PC-9 (cell line): ENCODE data around the gene NT5M. TPM values are rescaled to one million over a fixed set of nuclear protein-coding genes. Genes with fewer than 3 reads are reported as not detected.

ENCODE experiments used
- BruUV-seq: library from RNA; stranded (reverse); fragments of 400-500 nt; replicated peaks from 2 replicates; lab custom pipeline; 2021; lab: Mats Ljungman, UMichigan
- CTCF ChIA-PET: fragments of 300-600 bp; sonication (Branson Sonifier 250); formaldehyde crosslinking; loops from one replicate; lab custom pipeline; 2022; ENCODE audit warnings: antibody characterized with exemption; lab: Charles Lee
- POLR2A ChIA-PET: fragments of 300-600 bp; sonication (Branson Sonifier 250); formaldehyde crosslinking; loops from one replicate; lab custom pipeline; 2022; ENCODE audit warnings: antibody characterized with exemption; ENCODE audit not compliant: unreplicated experiment; lab: Charles Lee
- DNase-seq, 2 experiments: peaks; one replicate each; pipeline versions ENCODE4 v3.0.0 to v3.0.0-alpha.2; 2015 to 2022; ENCODE audit warnings: mixed read lengths in 1 of 2
- H2AFZ ChIP-seq: fragments of 200-600 bp; sonication (generic); 2 replicates; pipeline ENCODE4 v1.8.1; 2017; ENCODE audit warnings: antibody characterized with exemption
- H3F3A ChIP-seq: fragments of 200-600 bp; sonication (generic); 2 replicates; pipeline ENCODE4 v1.8.1; 2017; ENCODE audit warnings: antibody characterized with exemption, mild to moderate bottlenecking, low read depth; ENCODE audit not compliant: insufficient read depth
- H3K27ac ChIP-seq: fragments of 200-600 bp; sonication (generic); 2 replicates; pipeline ENCODE4 v1.6.1; 2016; ENCODE audit warnings: mixed run types
- H3K27me3 ChIP-seq: fragments of 200-600 bp; sonication (generic); 2 replicates; pipeline ENCODE4 v1.6.1; 2016; ENCODE audit warnings: low read depth, mixed run types; ENCODE audit not compliant: insufficient read depth
- H3K36me3 ChIP-seq: fragments of 200-600 bp; sonication (generic); 2 replicates; pipeline ENCODE4 v1.6.1; 2016; ENCODE audit warnings: low read depth, mixed run types
- H3K4me1 ChIP-seq: fragments of 200-600 bp; sonication (generic); replicated peaks from 2 replicates; pipeline ENCODE4 v1.6.1; 2016; ENCODE audit warnings: mixed run types; ENCODE audit not compliant: insufficient read depth
- H3K4me2 ChIP-seq: fragments of 200-600 bp; sonication (generic); 2 replicates; pipeline ENCODE4 v1.6.1; 2017; ENCODE audit warnings: mixed run types
- H3K4me3 ChIP-seq: fragments of 200-600 bp; sonication (generic); 2 replicates; pipeline ENCODE4 v1.6.1; 2016; ENCODE audit warnings: mixed run types
- H3K79me2 ChIP-seq: fragments of 200-600 bp; sonication (generic); 2 replicates; pipeline ENCODE4 v1.6.1; 2017; ENCODE audit warnings: low read depth, mixed run types
- H3K9me2 ChIP-seq: fragments of 200-600 bp; sonication (generic); 2 replicates; pipeline ENCODE4 v1.8.1; 2017; ENCODE audit warnings: mild to moderate bottlenecking; ENCODE audit not compliant: insufficient read depth
- H3K9me3 ChIP-seq: fragments of 200-600 bp; sonication (generic); 2 replicates; pipeline ENCODE4 v1.8.1; 2016; ENCODE audit warnings: low read depth; ENCODE audit not compliant: insufficient read depth
- H4K20me1 ChIP-seq: fragments of 200-600 bp; sonication (generic); 2 replicates; pipeline ENCODE4 v1.8.1; 2017; ENCODE audit not compliant: insufficient read depth
- CTCF ChIP-seq: fragments of 200-600 bp; sonication (generic); conservative IDR thresholded peaks from 2 replicates; pipeline ENCODE4 v1.6.1; 2017; ENCODE audit warnings: mixed run types, antibody characterized with exemption, mild to moderate bottlenecking, moderate library complexity
- EZH2 ChIP-seq: fragments of 200-600 bp; sonication (generic); IDR thresholded peaks from 2 replicates; pipeline ENCODE4 v1.8.0; 2017; ENCODE audit warnings: antibody characterized with exemption, low read depth
- intact Hi-C: fragments of 100-400 bp; cut with micrococcal nuclease; formaldehyde crosslinking; loops from one replicate; pipeline ENCODE4 v1.10.0; 2022; ENCODE audit not compliant: unreplicated experiment
- total RNA-seq: library from RNA; stranded (reverse); gene quantifications from 2 replicates; pipeline ENCODE4 v1.2.3, GENCODE V29; 2021

NT5M gene
- total RNA-seq, 1 experiment from 2014 or later, result 6.2 TPM

- no peak for TF ChIP-seq EZH2
- ChIA-PET POLR2A (no interaction called here), CTCF (interaction anchor here (0.6 kb wide), 1 partner anchor 97 kb away, joined by 8 read pairs; no protein-coding TSS in a partner anchor)
These were observed 14.1 kb upstream of the NT5M start for GRCh38 chr17:17289086-17289485.

GRCh38 chr17:17289701-17290100, 13.5 kb upstream of the NT5M start:
- H3K4me3 ChIP-seq, result no peak overlapping the region
- DNase-seq, result no peak
- H2AFZ ChIP-seq, result no peak overlapping the region
- H3K9me2 ChIP-seq, result no peaks in the 10 kb centered on the region
- intact Hi-C loops, result no loop called here
- H3K4me2 ChIP-seq, result no peak overlapping the region
- H3K9me3 ChIP-seq, result no peaks in the 10 kb centered on the region
- ChIA-PET POLR2A (no interaction called here), CTCF (no interaction called here)
- H3K27me3 ChIP-seq, result peaks cover 4% of the 10 kb centered on the region; the same call in 1 of the 2 replicates
- H3K4me1 ChIP-seq, result no peaks in the 10 kb centered on the region
- no peaks in the 10 kb centered on the region for H3F3A ChIP-seq
- no TSS peak for BruUV-seq
- no peaks in the 10 kb centered on the region for H4K20me1 ChIP-seq
- no peaks in the 10 kb centered on the region for H3K79me2 ChIP-seq
- TF ChIP-seq EZH2, result no peak
- TF ChIP-seq CTCF, result no peak
- no peaks in the 10 kb centered on the region for H3K36me3 ChIP-seq
- no peak overlapping the region for H3K27ac ChIP-seq

More at GRCh38 chr17:17289086-17289485, 14.1 kb upstream of the NT5M start:
- Histone ChIP-seq H3K9me2 (no peaks in the 10 kb centered on the region), H2AFZ (no peak overlapping the region), H3K4me1 (no peaks in the 10 kb centered on the region), H3F3A (no peaks in the 10 kb centered on the region), H3K79me2 (no peaks in the 10 kb centered on the region), H3K9me3 (no peaks in the 10 kb centered on the region), H3K36me3 (no peaks in the 10 kb centered on the region), H3K27me3 (peaks cover 4% of the 10 kb centered on the region; the same call in 1 of the 2 replicates), H3K4me2 (no peak overlapping the region), H3K4me3 (no peak overlapping the region), H4K20me1 (no peaks in the 10 kb centered on the region), H3K27ac (no peak overlapping the region)
- DNase-seq, result no peak
- no TSS peak for BruUV-seq
- intact Hi-C loops, result no loop called here

GRCh38 chr17:17295141-17295540, 8.0 kb upstream of the NT5M start:
- TF ChIP-seq CTCF (no peak), EZH2 (no peak)
- ChIA-PET POLR2A (no interaction called here), CTCF (no interaction called here)
- H3K79me2 ChIP-seq, result no peaks in the 10 kb centered on the region
- no peak overlapping the region for H3K4me3 ChIP-seq
- H3K36me3 ChIP-seq, result no peaks in the 10 kb centered on the region
- no peak overlapping the region for H3K4me2 ChIP-seq
- no peaks in the 10 kb centered on the region for H3F3A ChIP-seq
- H3K27me3 ChIP-seq, result no peaks in the 10 kb centered on the region
- H2AFZ ChIP-seq, result no peak overlapping the region
- H3K9me3 ChIP-seq, result no peaks in the 10 kb centered on the region
- H3K27ac ChIP-seq, result no peak overlapping the region
- H3K4me1 ChIP-seq, result no peaks in the 10 kb centered on the region
- DNase-seq, result no peak
- no peaks in the 10 kb centered on the region for H3K9me2 ChIP-seq
- H4K20me1 ChIP-seq, result no peaks in the 10 kb centered on the region
- intact Hi-C loops, result no loop called here
- BruUV-seq, result no TSS peak

- ChIA-PET POLR2A (no interaction called here), CTCF (no interaction called here)
- Histone ChIP-seq H3K36me3 (no peaks in the 10 kb centered on the region), H3K27me3 (no peaks in the 10 kb centered on the region), H3K9me2 (no peaks in the 10 kb centered on the region), H3K79me2 (no peaks in the 10 kb centered on the region), H4K20me1 (no peaks in the 10 kb centered on the region), H3K4me3 (no peak overlapping the region), H3K27ac (no peak overlapping the region), H3K4me2 (no peak overlapping the region), H3F3A (peaks cover 1% of the 10 kb centered on the region; the same call in 1 of the 2 replicates), H3K4me1 (no peaks in the 10 kb centered on the region), H3K9me3 (no peaks in the 10 kb centered on the region), H2AFZ (no peak overlapping the region)
- no TSS peak for BruUV-seq
- TF ChIP-seq CTCF (no peak), EZH2 (no peak)
- intact Hi-C loops, result no loop called here
- no peak for DNase-seq
These were observed 6.0 kb upstream of the NT5M start for GRCh38 chr17:17297217-17297616.
